ENCODE data around the gene SPRED3.

SPRED3 gene

DNA sequence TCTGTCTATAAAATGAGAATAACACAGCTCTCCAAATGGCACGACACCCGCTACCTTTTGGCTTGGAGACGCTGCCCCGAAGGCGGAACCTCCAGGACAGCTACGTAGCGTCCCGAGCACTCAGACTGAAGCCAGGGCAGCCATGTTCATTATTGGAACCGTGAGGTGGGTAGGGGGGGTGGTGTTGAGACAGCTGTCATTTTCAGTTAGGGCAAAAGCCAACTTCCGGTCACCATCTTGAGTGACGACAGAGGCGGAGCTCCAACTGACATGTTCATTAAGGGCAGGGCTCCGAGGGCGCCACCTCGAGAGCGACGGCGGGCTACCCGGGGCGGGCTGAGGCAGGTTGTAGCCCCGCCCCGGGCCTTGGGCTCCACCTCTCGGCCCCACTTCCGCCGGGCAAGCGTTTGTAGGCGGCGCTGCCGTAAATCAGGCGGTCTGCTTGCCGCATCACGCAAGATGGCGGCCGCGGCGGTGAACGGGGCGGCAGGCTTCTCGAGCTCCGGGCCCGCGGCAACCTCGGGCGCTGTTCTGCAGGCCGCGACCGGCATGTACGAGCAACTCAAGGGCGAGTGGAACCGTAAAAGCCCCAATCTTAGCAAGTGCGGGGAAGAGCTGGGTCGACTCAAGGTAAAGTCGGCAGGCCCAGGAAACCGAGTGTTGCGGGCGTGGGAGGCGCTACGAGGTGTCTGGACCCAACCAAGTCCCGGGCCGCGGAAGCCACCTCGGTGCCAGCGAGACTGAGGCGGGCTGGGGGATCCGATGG is 14.0 kb upstream of the SPRED3 start, which contains the start of gene PSMD8:
TSS of gene PSMD8 (plus strand) at position 240 of the 766 bp plus-strand sequence. CDS start at position 271, 31 bp downstream.
- TF ChIP-seq ZNF274 (IDR thresholded peaks at IDR 0.05; ENCODE audit: low read depth, low read length) (no peak), YY1 (IDR thresholded peaks at IDR 0.05; ENCODE audit: insufficient read depth, insufficient read length) (peak; percentile 94), SUZ12 (IDR thresholded peaks at IDR 0.05; ENCODE audit: extremely low read depth, insufficient read depth, insufficient read length) (no peak)
- no peaks in the 10 kb centered on the region for H3K4me1 ChIP-seq (ENCODE audit: insufficient read depth, insufficient read length)
- peak; percentile 96 for DNase-seq (ENCODE audit: low read depth, low spot score)
- peak within 1 kb of the TSS; percentile 73 for H3K4me3 ChIP-seq (ENCODE audit: insufficient read length, low read depth)
- H3K36me3 ChIP-seq (ENCODE audit: insufficient read depth, insufficient read length, low read length), result peaks cover 26% of the 10 kb centered on the region
- no peaks in the 10 kb centered on the region for H3K9me3 ChIP-seq (ENCODE audit: insufficient read depth, low read length)
- H3K9ac ChIP-seq (ENCODE audit: insufficient read length, low read depth), result peak within 1 kb of the TSS; percentile 96
- H3K27me3 ChIP-seq (ENCODE audit: insufficient read depth, insufficient read length), result no peaks in the 10 kb centered on the region

DNA sequence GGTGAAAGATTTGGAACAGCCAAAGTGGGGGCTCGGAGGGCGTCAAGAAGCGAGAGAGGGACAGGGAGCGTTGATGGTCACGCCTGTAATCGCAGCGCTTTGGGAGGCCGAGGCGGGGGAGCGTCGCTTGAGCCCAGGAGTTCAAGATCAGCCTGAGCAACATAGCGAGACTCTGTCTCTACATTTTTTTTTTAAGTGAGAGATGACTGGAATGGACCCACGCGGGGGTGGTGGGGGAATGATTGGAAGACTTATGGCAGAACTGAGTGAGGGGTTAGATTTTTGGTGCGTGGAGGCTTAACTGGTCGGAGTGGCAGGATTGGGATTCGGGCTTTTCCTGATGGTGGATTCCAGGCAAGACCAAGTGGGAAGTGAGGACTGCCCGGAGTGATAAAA is 13.4 kb upstream of the SPRED3 start:
- TF ChIP-seq YY1 (IDR thresholded peaks at IDR 0.05; ENCODE audit: insufficient read depth, insufficient read length) (no peak), ZNF274 (IDR thresholded peaks at IDR 0.05; ENCODE audit: low read depth, low read length) (no peak), SUZ12 (IDR thresholded peaks at IDR 0.05; ENCODE audit: extremely low read depth, insufficient read depth, insufficient read length) (no peak)
- no peaks in the 10 kb centered on the region for H3K9me3 ChIP-seq (ENCODE audit: insufficient read depth, low read length)
- H3K4me3 ChIP-seq (ENCODE audit: insufficient read length, low read depth), result peak overlapping the region; percentile 73
- no peaks in the 10 kb centered on the region for H3K4me1 ChIP-seq (ENCODE audit: insufficient read depth, insufficient read length)
- peak overlapping the region; percentile 96 for H3K9ac ChIP-seq (ENCODE audit: insufficient read length, low read depth)
- no peak for DNase-seq (ENCODE audit: low read depth, low spot score)
- no peaks in the 10 kb centered on the region for H3K27me3 ChIP-seq (ENCODE audit: insufficient read depth, insufficient read length)
- H3K36me3 ChIP-seq (ENCODE audit: insufficient read depth, insufficient read length, low read length), result peaks cover 29% of the 10 kb centered on the region

DNA sequence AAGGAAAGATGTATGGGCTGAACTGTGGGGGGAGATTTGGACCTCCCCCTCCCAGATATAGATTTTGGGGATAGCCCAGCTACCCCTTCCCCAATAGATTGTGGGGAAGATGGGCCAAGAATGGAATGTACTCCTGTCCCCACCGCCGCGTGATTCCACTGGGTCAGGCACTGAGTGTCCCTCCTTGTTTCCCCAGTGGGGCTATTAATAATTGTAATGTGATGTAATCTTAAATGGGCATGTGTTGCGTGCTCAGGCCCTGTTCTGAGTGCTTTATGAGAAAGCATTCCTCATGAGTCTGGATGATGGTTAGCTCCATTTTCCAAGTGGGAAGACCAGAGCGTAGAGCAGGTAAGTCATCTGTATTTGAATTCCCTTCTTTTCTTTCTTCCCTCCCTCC is 12.7 kb upstream of the SPRED3 start:
- Histone ChIP-seq H3K27me3 (ENCODE audit: insufficient read depth, insufficient read length) (no peaks in the 10 kb centered on the region), H3K9me3 (ENCODE audit: insufficient read depth, low read length) (no peaks in the 10 kb centered on the region), H3K4me3 (ENCODE audit: insufficient read length, low read depth) (peak overlapping the region; percentile 73), H3K36me3 (ENCODE audit: insufficient read depth, insufficient read length, low read length) (peaks cover 35% of the 10 kb centered on the region), H3K4me1 (ENCODE audit: insufficient read depth, insufficient read length) (no peaks in the 10 kb centered on the region), H3K9ac (ENCODE audit: insufficient read length, low read depth) (peak overlapping the region; percentile 96)
- TF ChIP-seq SUZ12 (IDR thresholded peaks at IDR 0.05; ENCODE audit: extremely low read depth, insufficient read depth, insufficient read length), result no peak
- no peak for TF ChIP-seq ZNF274 (IDR thresholded peaks at IDR 0.05; ENCODE audit: low read depth, low read length)
- no peak for TF ChIP-seq YY1 (IDR thresholded peaks at IDR 0.05; ENCODE audit: insufficient read depth, insufficient read length)
- no peak for DNase-seq (ENCODE audit: low read depth, low spot score)

DNA sequence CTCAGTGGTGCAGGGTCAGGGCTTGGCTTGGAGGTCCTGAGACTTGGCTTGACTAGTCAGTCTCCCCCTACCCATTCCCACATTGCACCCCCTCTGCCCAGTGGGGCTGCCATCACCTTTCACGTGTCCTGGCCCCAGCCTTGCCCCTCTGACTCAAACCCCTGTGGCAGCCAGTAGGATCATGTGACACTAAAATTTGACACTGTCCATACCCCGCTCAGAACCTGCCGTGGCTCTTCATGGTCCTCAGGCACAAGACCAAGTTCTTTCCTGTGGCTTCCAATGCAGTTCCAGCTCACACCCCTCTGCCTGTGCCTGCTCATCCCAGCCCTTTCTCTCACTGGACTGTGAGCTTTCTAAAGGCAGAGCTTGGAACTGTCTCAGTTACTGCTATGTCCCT is 11.9 kb upstream of the SPRED3 start:
- Histone ChIP-seq H3K27me3 (ENCODE audit: insufficient read depth, insufficient read length) (no peaks in the 10 kb centered on the region), H3K4me3 (ENCODE audit: insufficient read length, low read depth) (no peak overlapping the region), H3K9me3 (ENCODE audit: insufficient read depth, low read length) (no peaks in the 10 kb centered on the region), H3K9ac (ENCODE audit: insufficient read length, low read depth) (no peak overlapping the region), H3K36me3 (ENCODE audit: insufficient read depth, insufficient read length, low read length) (peaks cover 44% of the 10 kb centered on the region), H3K4me1 (ENCODE audit: insufficient read depth, insufficient read length) (no peaks in the 10 kb centered on the region)
- TF ChIP-seq SUZ12 (IDR thresholded peaks at IDR 0.05; ENCODE audit: extremely low read depth, insufficient read depth, insufficient read length), result no peak
- no peak for DNase-seq (ENCODE audit: low read depth, low spot score)

DNA sequence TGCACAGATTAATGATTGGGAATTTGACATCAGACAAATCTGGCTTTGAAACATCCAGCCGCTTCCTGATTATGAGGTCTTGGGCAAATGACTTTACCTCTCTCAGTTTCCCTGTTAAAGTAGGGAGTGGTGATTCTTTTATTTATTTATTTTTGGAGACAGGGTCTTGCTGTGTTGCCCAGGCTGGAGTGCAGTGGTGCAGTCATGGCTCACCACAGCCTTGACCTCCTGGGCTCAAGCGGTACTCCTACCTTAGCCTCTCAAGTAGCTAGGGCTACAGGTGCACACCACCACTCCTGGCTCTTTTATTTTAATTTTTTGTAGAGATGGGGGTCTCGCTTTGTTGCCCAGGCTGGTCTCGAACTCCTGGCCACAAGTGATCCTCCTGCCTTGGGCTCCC is 11.4 kb upstream of the SPRED3 start:
- no peaks in the 10 kb centered on the region for H3K4me1 ChIP-seq (ENCODE audit: insufficient read depth, insufficient read length)
- no peaks in the 10 kb centered on the region for H3K27me3 ChIP-seq (ENCODE audit: insufficient read depth, insufficient read length)
- H3K9ac ChIP-seq (ENCODE audit: insufficient read length, low read depth), result no peak overlapping the region
- no peak for DNase-seq (ENCODE audit: low read depth, low spot score)
- H3K9me3 ChIP-seq (ENCODE audit: insufficient read depth, low read length), result no peaks in the 10 kb centered on the region
- no peak overlapping the region for H3K4me3 ChIP-seq (ENCODE audit: insufficient read length, low read depth)
- TF ChIP-seq YY1 (IDR thresholded peaks at IDR 0.05; ENCODE audit: insufficient read depth, insufficient read length) (no peak), ZNF274 (IDR thresholded peaks at IDR 0.05; ENCODE audit: low read depth, low read length) (no peak), SUZ12 (IDR thresholded peaks at IDR 0.05; ENCODE audit: extremely low read depth, insufficient read depth, insufficient read length) (no peak)
- H3K36me3 ChIP-seq (ENCODE audit: insufficient read depth, insufficient read length, low read length), result peaks cover 48% of the 10 kb centered on the region

DNA sequence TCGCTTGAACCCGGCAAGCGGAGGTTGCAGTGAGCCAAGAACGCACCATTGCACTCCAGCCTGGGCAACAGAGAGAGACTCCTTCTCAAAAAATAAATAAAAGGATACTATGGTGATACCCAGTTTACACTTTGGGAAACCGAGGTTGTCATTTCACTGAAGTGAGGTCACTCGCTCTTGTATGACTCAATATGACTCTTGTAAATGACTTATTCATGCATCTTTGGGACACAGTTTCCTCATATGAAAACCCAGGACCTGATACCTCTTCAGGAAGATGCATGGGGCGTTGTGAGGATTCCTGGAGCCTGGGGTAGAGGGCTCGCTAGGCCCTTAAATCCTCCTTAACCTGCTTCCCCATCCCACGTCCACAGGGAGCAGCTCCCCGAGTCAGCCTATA is 9.6 kb upstream of the SPRED3 start:
- no peaks in the 10 kb centered on the region for H3K4me1 ChIP-seq (ENCODE audit: insufficient read depth, insufficient read length)
- TF ChIP-seq ZNF274 (IDR thresholded peaks at IDR 0.05; ENCODE audit: low read depth, low read length) (no peak), SUZ12 (IDR thresholded peaks at IDR 0.05; ENCODE audit: extremely low read depth, insufficient read depth, insufficient read length) (no peak), YY1 (IDR thresholded peaks at IDR 0.05; ENCODE audit: insufficient read depth, insufficient read length) (no peak)
- H3K4me3 ChIP-seq (ENCODE audit: insufficient read length, low read depth), result no peak overlapping the region
- H3K27me3 ChIP-seq (ENCODE audit: insufficient read depth, insufficient read length), result no peaks in the 10 kb centered on the region
- H3K9ac ChIP-seq (ENCODE audit: insufficient read length, low read depth), result no peak overlapping the region
- no peaks in the 10 kb centered on the region for H3K9me3 ChIP-seq (ENCODE audit: insufficient read depth, low read length)
- H3K36me3 ChIP-seq (ENCODE audit: insufficient read depth, insufficient read length, low read length), result peaks cover 64% of the 10 kb centered on the region
- DNase-seq (ENCODE audit: low read depth, low spot score), result no peak

DNA sequence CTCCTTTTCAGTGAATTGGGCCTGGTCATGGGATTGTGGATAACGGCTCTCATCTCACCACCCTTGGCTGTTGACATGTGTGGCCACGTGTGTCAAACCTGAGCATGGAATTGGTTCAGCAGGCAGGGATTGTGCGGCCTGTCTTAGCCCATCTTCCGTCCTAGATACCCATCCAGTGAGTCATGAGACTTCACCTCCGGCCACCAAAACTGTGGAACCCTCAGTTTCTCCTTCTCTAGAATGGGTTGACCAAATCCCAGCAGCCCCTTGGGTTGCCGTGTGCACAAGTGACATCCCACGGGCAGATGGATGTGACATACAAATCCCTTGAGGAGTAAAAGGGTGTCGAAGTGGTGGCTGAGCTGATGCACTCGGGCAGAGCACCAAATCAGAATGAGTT is 7.4 kb upstream of the SPRED3 start:
- DNase-seq (ENCODE audit: low read depth, low spot score), result no peak
- Histone ChIP-seq H3K9ac (ENCODE audit: insufficient read length, low read depth) (no peak overlapping the region), H3K9me3 (ENCODE audit: insufficient read depth, low read length) (no peaks in the 10 kb centered on the region), H3K4me1 (ENCODE audit: insufficient read depth, insufficient read length) (peaks cover 5% of the 10 kb centered on the region), H3K27me3 (ENCODE audit: insufficient read depth, insufficient read length) (no peaks in the 10 kb centered on the region), H3K36me3 (ENCODE audit: insufficient read depth, insufficient read length, low read length) (peaks cover 75% of the 10 kb centered on the region), H3K4me3 (ENCODE audit: insufficient read length, low read depth) (no peak overlapping the region)
- no peak for TF ChIP-seq SUZ12 (IDR thresholded peaks at IDR 0.05; ENCODE audit: extremely low read depth, insufficient read depth, insufficient read length)
- no peak for TF ChIP-seq YY1 (IDR thresholded peaks at IDR 0.05; ENCODE audit: insufficient read depth, insufficient read length)
- no peak for TF ChIP-seq ZNF274 (IDR thresholded peaks at IDR 0.05; ENCODE audit: low read depth, low read length)

Measured in NT2/D1 (cell line).